ENCODE results near the gene TTC23.

- TF ChIP-seq, protein P1, sequence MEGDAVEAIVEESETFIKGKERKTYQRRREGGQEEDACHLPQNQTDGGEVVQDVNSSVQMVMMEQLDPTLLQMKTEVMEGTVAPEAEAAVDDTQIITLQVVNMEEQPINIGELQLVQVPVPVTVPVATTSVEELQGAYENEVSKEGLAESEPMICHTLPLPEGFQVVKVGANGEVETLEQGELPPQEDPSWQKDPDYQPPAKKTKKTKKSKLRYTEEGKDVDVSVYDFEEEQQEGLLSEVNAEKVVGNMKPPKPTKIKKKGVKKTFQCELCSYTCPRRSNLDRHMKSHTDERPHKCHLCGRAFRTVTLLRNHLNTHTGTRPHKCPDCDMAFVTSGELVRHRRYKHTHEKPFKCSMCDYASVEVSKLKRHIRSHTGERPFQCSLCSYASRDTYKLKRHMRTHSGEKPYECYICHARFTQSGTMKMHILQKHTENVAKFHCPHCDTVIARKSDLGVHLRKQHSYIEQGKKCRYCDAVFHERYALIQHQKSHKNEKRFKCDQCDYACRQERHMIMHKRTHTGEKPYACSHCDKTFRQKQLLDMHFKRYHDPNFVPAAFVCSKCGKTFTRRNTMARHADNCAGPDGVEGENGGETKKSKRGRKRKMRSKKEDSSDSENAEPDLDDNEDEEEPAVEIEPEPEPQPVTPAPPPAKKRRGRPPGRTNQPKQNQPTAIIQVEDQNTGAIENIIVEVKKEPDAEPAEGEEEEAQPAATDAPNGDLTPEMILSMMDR (IDR thresholded peaks at IDR 0.05): no peak
- TF ChIP-seq POLR2A (IDR thresholded peaks at IDR 0.05): no peak
Observed at GRCh38 chr15:99129644-99130043, 119.7 kb downstream of the TTC23 start.

Measured in esophagus squamous epithelium (tissue), 4 donors.